Renal pelvis (tissue), 4 donors: ENCODE data around the gene PFKL. TPM values are rescaled to one million over a fixed set of nuclear protein-coding genes. Genes with fewer than 3 reads are reported as not detected.

Experiments
- DNase-seq: peaks from one replicate; pipeline ENCODE4 v3.0.0-alpha.2; 2013
- polyA plus RNA-seq, 3 donors: library from polyadenylated mRNA; unstranded; fragments of 120-200 nt; gene quantifications; one replicate each; pipeline ENCODE4 v1.2.1, GENCODE V29; 2013; ENCODE audit not compliant: insufficient read length in 3 of 3

The PFKL gene
- polyA plus RNA-seq, 3 donors, result 145 to 181 (median 180) TPM

DNA sequence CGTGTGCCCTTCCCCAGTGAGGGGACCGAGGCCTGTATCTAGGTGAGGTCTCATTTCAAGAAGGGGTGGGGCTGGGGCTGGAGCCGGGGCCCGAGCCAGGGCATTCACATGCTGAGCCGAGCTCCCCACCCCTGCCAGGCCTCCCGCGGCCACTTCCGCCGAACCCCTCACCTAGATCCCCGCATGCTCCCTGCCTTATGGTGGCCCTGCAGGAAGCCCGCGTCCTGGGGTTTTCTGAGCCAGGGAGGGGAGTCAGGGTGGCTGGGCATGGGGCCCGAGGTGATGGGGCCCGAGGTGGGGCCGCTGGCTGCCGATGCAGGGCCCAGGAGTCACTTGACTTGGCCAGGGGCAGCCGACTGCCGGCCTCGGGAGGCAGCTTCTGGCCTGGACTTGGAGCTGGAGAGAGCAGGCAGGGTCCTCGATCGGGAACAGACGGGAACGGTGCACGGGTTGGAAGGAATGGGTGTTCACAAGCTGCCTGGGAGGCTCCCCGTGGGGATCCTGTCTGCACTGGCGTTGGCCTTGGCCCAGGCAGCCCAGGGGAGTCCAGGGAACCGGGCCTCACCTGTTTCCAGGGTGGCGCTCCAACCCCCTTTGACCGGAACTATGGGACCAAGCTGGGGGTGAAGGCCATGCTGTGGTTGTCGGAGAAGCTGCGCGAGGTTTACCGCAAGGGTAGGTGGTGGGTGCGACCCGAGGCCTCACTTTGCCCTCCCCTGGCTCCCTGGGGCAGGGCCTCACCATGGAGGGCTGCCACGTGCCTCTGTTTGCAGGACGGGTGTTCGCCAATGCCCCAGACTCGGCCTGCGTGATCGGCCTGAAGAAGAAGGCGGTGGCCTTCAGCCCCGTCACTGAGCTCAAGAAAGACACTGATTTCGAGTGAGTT is 25.8 kb downstream of the PFKL start:
- DNase-seq, result no peak

DNA sequence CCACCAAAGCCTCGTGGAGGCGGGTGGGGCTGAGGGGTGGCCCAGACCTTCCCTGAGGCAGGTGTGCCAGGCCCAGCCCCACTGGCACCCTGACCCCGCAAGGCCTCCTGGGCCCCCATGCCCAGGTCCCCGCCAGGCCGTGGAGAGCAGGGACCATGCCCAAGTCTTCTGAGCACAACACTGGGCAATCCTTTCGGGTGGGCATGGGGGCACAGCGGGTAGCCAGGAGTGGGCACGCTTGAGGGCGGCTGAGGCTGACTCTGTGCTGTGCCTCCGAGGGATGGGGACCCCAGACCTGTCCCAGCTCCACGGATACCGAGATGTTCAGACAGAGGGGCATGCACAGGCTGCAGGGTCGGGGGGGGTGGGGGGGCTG is 26.4 kb downstream of the PFKL start:
- DNase-seq, result no peak

- no peak for DNase-seq
Measured at GRCh38 chr21:44326716-44327602, 27.1 kb downstream of the PFKL start.

DNA sequence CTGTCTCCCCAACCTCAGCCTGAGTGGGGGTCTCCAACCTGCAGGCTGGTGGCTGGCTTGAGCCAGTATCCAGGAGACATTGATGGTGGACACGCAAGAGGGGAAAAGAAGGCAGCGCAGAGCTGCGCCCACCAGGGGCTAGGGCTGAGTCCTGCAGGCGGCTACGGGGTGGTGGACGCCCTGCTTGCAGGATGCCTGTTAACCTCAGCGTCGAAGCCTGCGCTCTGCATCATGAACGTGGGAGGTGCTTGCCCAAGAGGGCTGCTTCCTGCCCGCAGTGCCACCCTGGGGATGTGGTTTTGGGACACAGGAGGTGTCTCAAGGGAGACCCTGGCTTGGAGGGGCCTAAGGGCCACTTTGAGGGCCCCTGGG is 27.7 kb downstream of the PFKL start:
- DNase-seq, result no peak

- no peak for DNase-seq
Measured at GRCh38 chr21:44328242-44328895, 28.5 kb downstream of the PFKL start.

GRCh38 chr21:44329086-44329889 is 29.4 kb downstream of the PFKL start:
- no peak for DNase-seq

GRCh38 chr21:44329971-44330681 is 30.3 kb downstream of the PFKL start:
- no peak for DNase-seq

DNA sequence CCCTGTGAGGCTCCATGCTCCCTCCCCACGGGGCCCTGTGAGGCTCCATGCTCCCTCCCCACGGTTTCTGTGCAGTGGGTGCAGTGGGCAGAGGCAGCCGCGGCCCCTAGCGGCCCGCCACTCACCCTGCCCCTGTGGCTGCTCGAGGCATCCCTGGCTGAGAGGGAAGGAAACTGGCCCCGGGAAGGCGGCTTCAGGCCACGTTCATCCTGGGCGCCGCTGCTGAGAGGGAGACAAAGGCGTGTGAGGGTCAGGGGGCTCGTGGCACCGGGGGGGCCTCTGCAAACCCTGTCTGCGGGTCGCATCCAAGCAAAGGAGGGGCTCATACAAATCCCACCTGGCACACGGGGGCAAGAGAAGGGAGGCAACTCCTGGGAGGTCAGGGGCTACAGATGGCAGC is 30.8 kb downstream of the PFKL start:
- no peak for DNase-seq

DNA sequence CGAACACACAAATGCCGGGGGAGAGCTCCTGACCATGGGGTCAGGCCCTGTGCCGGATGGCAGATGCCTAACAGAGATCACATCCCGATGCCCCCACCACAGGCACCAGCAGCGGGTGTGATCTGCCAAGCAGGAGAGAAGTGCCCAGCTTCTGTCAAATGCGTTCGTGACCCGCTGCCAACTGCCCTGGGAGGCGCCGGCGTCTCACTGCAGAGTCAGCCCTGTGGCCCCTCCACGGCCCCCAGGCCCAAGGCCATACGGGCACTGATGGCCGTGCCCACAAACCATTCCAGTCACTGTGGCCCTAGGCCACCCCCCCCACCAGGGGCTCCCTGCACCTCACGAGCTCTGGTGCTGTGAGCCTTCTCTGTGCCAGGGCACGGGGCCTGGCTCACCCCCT is 31.4 kb downstream of the PFKL start:
- no peak for DNase-seq

DNA sequence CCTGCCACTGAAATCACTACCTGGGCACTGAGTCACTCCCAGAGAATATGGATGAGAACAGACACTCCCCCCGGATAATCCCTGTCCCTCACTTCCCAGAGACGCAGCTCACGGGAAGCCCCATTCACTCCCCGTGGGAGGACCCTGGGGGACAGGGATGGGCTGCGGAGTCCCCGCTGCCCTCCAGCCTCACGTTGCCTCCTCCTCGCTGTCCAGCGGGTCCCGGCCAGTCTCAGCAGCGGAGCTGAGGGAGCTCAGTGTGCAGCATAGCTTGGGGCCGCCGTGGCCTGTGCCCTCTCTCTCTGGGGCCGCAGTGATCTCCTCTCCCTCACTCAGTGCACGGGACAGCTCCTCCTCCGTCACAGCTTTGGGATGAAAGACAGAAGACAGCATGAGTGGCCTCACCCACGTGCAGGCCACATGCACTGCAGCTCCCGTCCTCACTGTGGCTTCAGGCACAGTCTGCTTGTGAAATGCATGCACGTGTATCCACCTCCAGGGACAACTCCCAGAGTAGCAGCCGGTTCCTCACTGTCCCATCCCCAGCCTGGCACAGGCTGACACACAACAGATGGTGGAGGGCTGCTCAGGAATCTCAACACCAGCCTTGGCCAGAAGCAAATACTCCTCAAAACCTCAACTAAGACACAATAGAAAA is 31.9 kb downstream of the PFKL start:
- no peak for DNase-seq

GRCh38 chr21:44332383-44332782 is 32.5 kb downstream of the PFKL start:
- DNase-seq, result no peak

GRCh38 chr21:44332965-44333364 is 33.1 kb downstream of the PFKL start:
- DNase-seq, result no peak

GRCh38 chr21:44333509-44334328 is 33.9 kb downstream of the PFKL start:
- no peak for DNase-seq

DNA sequence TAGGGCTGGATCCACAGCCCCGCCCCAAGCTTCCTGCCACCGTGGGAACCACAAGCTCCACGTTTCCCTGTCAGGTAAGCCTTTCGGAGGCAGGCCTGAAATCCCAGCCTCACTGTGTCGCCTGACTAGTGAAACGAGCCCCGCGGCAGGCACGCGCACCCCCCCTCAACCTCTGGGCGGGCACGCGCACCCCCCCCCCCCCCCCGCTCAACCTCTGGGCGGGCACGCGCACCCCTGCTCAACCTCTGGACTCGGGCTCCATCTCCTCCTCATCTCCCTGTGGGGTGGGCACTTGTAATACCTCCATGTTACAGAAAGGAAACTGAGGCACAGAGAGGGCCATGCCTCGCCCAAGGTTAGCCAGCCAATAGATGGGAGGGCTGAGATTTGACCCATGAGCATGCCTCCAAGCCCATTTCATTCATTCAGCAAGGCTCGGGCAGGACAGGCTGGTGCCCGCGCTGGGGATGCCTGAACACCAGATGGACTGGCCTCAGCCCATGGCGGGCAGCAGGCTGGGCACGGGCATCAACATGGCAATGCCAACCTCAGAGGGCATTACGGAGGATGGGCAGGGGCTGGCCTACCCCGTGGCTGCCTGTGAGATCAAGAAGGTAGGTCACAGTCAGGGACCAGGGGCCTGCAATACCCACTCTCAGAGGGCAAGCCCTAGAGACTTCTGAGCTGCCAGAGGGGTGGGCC is 34.6 kb downstream of the PFKL start:
- DNase-seq, result no peak

GRCh38 chr21:44335266-44336059 is 35.6 kb downstream of the PFKL start:
- DNase-seq, result no peak

GRCh38 chr21:44337449-44337848 is 37.6 kb downstream of the PFKL start:
- no peak for DNase-seq

- peak; percentile 67 for DNase-seq
Measured at GRCh38 chr21:44337941-44338895, 38.4 kb downstream of the PFKL start.
